Neural cell (in vitro differentiated cells): Measurements from ENCODE around the gene PARK7.

Source experiments
- EP300 ChIP-seq: fragments of 450-650 bp; conservative IDR thresholded peaks from 2 replicates; pipeline ENCODE4 v1.6.1; 2014; ENCODE audit warnings: antibody characterized with exemption, mild to moderate bottlenecking, moderate library complexity; ENCODE audit not compliant: poor library complexity, severe bottlenecking
- EZH2 ChIP-seq: fragments of 200-600, 300-800 bp; shearing (Covaris generic), sonication (generic); IDR thresholded peaks from 2 replicates; pipeline ENCODE4 v1.6.1; 2014; ENCODE audit warnings: antibody characterized with exemption, low read length, borderline replicate concordance, mild to moderate bottlenecking; ENCODE audit not compliant: insufficient read depth, poor library complexity, severe bottlenecking
- MXI1 ChIP-seq: fragments of 450-650 bp; conservative IDR thresholded peaks from 2 replicates; pipeline ENCODE4 v1.6.1; 2014; ENCODE audit warnings: antibody characterized with exemption, mild to moderate bottlenecking; ENCODE audit not compliant: poor library complexity, severe bottlenecking
- POLR2AphosphoS5 ChIP-seq: IDR thresholded peaks from 2 replicates; pipeline ENCODE4 v1.6.1; 2012
- RAD21 ChIP-seq: fragments of 450-650 bp; conservative IDR thresholded peaks from 2 replicates; pipeline ENCODE4 v1.6.1; 2014; ENCODE audit warnings: antibody characterized with exemption, mild to moderate bottlenecking, moderate library complexity
- SMC3 ChIP-seq: fragments of 450-650 bp; conservative IDR thresholded peaks from 2 replicates; pipeline ENCODE4 v1.6.1; 2014; ENCODE audit warnings: antibody characterized with exemption, mild to moderate bottlenecking, moderate library complexity; ENCODE audit not compliant: poor library complexity
- TAF1 ChIP-seq: IDR thresholded peaks from 2 replicates; pipeline ENCODE4 v1.6.1; 2012; ENCODE audit warnings: low read depth
- TF ChIP-seq, protein P1 (sequence below): IDR thresholded peaks from 2 replicates; pipeline ENCODE4 v1.6.1; 2012; ENCODE audit warnings: borderline replicate concordance
- TF ChIP-seq, protein P2 (sequence below): fragments of 450-650 bp; IDR thresholded peaks from 2 replicates; pipeline ENCODE4 v1.5.1; 2014; ENCODE audit warnings: antibody characterized with exemption, mild to moderate bottlenecking, moderate library complexity; ENCODE audit not compliant: poor library complexity, severe bottlenecking

GRCh38 chr1:7960867-7961215 is 670 bp upstream of the PARK7 start:
- TF ChIP-seq, protein P1, sequence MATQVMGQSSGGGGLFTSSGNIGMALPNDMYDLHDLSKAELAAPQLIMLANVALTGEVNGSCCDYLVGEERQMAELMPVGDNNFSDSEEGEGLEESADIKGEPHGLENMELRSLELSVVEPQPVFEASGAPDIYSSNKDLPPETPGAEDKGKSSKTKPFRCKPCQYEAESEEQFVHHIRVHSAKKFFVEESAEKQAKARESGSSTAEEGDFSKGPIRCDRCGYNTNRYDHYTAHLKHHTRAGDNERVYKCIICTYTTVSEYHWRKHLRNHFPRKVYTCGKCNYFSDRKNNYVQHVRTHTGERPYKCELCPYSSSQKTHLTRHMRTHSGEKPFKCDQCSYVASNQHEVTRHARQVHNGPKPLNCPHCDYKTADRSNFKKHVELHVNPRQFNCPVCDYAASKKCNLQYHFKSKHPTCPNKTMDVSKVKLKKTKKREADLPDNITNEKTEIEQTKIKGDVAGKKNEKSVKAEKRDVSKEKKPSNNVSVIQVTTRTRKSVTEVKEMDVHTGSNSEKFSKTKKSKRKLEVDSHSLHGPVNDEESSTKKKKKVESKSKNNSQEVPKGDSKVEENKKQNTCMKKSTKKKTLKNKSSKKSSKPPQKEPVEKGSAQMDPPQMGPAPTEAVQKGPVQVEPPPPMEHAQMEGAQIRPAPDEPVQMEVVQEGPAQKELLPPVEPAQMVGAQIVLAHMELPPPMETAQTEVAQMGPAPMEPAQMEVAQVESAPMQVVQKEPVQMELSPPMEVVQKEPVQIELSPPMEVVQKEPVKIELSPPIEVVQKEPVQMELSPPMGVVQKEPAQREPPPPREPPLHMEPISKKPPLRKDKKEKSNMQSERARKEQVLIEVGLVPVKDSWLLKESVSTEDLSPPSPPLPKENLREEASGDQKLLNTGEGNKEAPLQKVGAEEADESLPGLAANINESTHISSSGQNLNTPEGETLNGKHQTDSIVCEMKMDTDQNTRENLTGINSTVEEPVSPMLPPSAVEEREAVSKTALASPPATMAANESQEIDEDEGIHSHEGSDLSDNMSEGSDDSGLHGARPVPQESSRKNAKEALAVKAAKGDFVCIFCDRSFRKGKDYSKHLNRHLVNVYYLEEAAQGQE = no peak
- TF ChIP-seq, protein P2, sequence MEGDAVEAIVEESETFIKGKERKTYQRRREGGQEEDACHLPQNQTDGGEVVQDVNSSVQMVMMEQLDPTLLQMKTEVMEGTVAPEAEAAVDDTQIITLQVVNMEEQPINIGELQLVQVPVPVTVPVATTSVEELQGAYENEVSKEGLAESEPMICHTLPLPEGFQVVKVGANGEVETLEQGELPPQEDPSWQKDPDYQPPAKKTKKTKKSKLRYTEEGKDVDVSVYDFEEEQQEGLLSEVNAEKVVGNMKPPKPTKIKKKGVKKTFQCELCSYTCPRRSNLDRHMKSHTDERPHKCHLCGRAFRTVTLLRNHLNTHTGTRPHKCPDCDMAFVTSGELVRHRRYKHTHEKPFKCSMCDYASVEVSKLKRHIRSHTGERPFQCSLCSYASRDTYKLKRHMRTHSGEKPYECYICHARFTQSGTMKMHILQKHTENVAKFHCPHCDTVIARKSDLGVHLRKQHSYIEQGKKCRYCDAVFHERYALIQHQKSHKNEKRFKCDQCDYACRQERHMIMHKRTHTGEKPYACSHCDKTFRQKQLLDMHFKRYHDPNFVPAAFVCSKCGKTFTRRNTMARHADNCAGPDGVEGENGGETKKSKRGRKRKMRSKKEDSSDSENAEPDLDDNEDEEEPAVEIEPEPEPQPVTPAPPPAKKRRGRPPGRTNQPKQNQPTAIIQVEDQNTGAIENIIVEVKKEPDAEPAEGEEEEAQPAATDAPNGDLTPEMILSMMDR = no peak
- no peak for TF ChIP-seq POLR2AphosphoS5
- no peak for TF ChIP-seq EZH2
- no peak for TF ChIP-seq SMC3
- no peak for TF ChIP-seq EP300
- no peak for TF ChIP-seq RAD21
- TF ChIP-seq TAF1 = no peak
- TF ChIP-seq MXI1 = no peak
